A673 (cell line): Measurements from ENCODE around the gene UMODL1. TPM values are rescaled to one million over a fixed set of nuclear protein-coding genes. Genes with fewer than 3 reads are reported as not detected.

Source experiments
- BruUV-seq: library from RNA; stranded (reverse); fragments of 400-500 nt; replicated peaks from 2 replicates; lab custom pipeline; 2021; lab: Mats Ljungman, UMichigan
- CTCF ChIA-PET: fragments of 300-600 bp; sonication (Branson Sonifier 250); formaldehyde crosslinking; loops from one replicate; lab custom pipeline; 2022; ENCODE audit warnings: antibody characterized with exemption; lab: Charles Lee
- POLR2A ChIA-PET: fragments of 300-600 bp; sonication (Branson Sonifier 250); formaldehyde crosslinking; loops from one replicate; lab custom pipeline; 2022; ENCODE audit warnings: antibody characterized with exemption; ENCODE audit not compliant: low non-redundant PET; lab: Charles Lee
- DNase-seq: peaks from one replicate; pipeline ENCODE4 v3.0.0-alpha.2; 2015; ENCODE audit warnings: low spot score
- H3K27ac ChIP-seq: fragments of 200-600 bp; sonication (generic); 2 replicates; pipeline ENCODE4 v1.5.1; 2016; ENCODE audit warnings: mixed run types, low read depth, mild to moderate bottlenecking, mixed read lengths, antibody characterized with exemption, low read length; ENCODE audit not compliant: poor library complexity, severe bottlenecking
- H3K27me3 ChIP-seq: fragments of 200-600 bp; sonication (generic); replicated peaks from 2 replicates; pipeline ENCODE4 v1.6.1; 2017; ENCODE audit warnings: mixed run types, low read depth, mild to moderate bottlenecking, mixed read lengths, antibody characterized with exemption, low read length; ENCODE audit not compliant: insufficient read depth, poor library complexity
- H3K36me3 ChIP-seq: fragments of 200-600 bp; sonication (generic); 2 replicates; pipeline ENCODE4 v1.6.1; 2016; ENCODE audit warnings: mixed run types, mild to moderate bottlenecking, mixed read lengths, antibody characterized with exemption, low read length; ENCODE audit not compliant: insufficient read depth, poor library complexity, severe bottlenecking
- H3K4me1 ChIP-seq: fragments of 200-600 bp; sonication (generic); 2 replicates; pipeline ENCODE4 v1.6.1; 2017; ENCODE audit warnings: mixed run types, mild to moderate bottlenecking, mixed read lengths, antibody characterized with exemption, low read length; ENCODE audit not compliant: insufficient read depth, poor library complexity, severe bottlenecking
- H3K4me3 ChIP-seq: fragments of 200-600 bp; sonication (generic); 2 replicates; pipeline ENCODE4 v1.5.1; 2016; ENCODE audit warnings: low read depth, mixed run types, mild to moderate bottlenecking, mixed read lengths, low read length; ENCODE audit not compliant: poor library complexity, severe bottlenecking
- H3K9me3 ChIP-seq: fragments of 200-600 bp; sonication (generic); 2 replicates; pipeline ENCODE4 v1.6.1; 2016; ENCODE audit warnings: mixed run types, low read depth, mild to moderate bottlenecking, mixed read lengths, antibody characterized with exemption, low read length; ENCODE audit not compliant: poor library complexity, severe bottlenecking
- EZH2 ChIP-seq: fragments of 200-600 bp; sonication (generic); IDR thresholded peaks from 2 replicates; pipeline ENCODE4 v1.6.1; 2017; ENCODE audit warnings: borderline replicate concordance, low read depth, mild to moderate bottlenecking, mixed read lengths, antibody characterized with exemption, low read length; ENCODE audit not compliant: poor library complexity, severe bottlenecking
- intact Hi-C: fragments of 100-400 bp; cut with micrococcal nuclease; formaldehyde crosslinking; loops from one replicate; pipeline ENCODE4 v1.10.0; 2022; ENCODE audit not compliant: unreplicated experiment
- total RNA-seq: library from RNA; stranded (reverse); gene quantifications from 2 replicates; pipeline ENCODE4 v1.2.3, GENCODE V29; 2021
- TF ChIP-seq, protein P1 (sequence below): fragments of 300-800, 200-600 bp; sonication (generic); conservative IDR thresholded peaks from 2 replicates; pipeline ENCODE4 v1.5.1; 2017; ENCODE audit warnings: low read depth, mild to moderate bottlenecking, antibody characterized with exemption, low read length, moderate library complexity, mixed read lengths

UMODL1 gene
- total RNA-seq, 1 experiment from 2014 or later: not detected

DNA sequence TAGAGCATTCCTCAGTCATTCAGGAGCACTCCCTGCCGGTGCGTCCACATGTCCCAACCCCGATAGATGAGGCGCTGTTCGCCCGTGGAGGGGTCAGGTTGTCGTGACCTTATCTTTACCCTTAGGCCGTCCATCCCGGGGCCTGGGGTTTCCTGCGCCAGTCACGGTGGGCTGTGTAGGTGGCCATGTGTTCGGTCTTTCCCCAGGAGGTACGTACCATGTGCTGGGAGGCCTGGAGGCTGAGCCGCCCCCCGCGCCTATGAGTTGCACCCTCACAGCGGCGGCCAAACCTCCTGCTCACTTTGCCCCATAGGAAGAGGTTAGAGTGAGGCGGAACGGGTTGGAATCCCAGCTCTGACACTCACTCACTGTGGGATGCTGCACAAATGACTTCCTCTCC, 35.3 kb downstream of the UMODL1 start:
- CTCF ChIA-PET: no interaction called here
- no TSS peak for BruUV-seq
- DNase-seq: no peak

DNA sequence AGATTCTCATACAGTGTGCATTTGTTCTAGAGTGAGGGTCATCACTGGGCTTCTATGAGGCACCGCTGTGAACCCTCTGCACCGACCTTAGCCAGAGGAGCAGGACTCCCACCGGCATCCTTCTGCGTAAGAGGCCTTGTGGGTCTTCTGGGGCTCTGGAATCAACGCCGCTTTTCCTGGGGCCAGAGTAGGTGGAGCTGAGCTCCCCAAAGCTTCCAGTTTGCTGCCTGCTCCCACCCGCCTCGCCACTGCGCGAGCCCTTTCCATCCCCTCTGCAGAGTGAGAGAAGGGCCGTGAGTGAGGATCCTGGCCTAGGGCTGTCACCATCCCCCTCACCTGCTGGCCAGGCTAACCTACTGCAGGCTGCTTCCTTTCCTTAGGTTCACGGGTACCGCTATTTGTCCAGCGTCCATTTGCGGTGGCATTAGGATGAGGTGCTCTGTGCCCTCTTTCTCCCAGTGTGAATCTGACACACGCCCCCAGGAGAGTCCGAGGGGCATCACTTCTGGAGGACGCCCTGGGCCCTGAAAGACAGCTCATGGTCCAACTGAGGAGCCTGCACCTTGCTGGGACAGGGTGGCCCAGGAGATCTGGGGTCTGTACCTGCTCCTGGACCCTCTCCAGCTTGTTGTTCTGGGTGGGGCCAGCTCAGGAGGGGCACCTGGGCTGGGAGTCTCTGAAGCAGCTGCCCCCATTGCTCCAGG, 36.2 kb downstream of the UMODL1 start:
- Histone ChIP-seq H3K27ac (no peak overlapping the region), H3K4me1 (no peaks in the 10 kb centered on the region), H3K27me3 (no peaks in the 10 kb centered on the region), H3K36me3 (no peaks in the 10 kb centered on the region), H3K4me3 (no peak overlapping the region), H3K9me3 (no peaks in the 10 kb centered on the region)
- no peak for DNase-seq
- no TSS peak for BruUV-seq
- ChIA-PET POLR2A (no interaction called here), CTCF (interaction anchor here (1.0 to 1.8 kb wide), 4 partner anchors 10 to 495 kb away, joined by 3 to 8 read pairs (median 7); no protein-coding TSS in a partner anchor)
- TF ChIP-seq, protein P1, sequence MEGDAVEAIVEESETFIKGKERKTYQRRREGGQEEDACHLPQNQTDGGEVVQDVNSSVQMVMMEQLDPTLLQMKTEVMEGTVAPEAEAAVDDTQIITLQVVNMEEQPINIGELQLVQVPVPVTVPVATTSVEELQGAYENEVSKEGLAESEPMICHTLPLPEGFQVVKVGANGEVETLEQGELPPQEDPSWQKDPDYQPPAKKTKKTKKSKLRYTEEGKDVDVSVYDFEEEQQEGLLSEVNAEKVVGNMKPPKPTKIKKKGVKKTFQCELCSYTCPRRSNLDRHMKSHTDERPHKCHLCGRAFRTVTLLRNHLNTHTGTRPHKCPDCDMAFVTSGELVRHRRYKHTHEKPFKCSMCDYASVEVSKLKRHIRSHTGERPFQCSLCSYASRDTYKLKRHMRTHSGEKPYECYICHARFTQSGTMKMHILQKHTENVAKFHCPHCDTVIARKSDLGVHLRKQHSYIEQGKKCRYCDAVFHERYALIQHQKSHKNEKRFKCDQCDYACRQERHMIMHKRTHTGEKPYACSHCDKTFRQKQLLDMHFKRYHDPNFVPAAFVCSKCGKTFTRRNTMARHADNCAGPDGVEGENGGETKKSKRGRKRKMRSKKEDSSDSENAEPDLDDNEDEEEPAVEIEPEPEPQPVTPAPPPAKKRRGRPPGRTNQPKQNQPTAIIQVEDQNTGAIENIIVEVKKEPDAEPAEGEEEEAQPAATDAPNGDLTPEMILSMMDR: no peak
- TF ChIP-seq EZH2: no peak
- intact Hi-C loops: no loop called here

More for the DNA sequence above, 35.3 kb downstream of the UMODL1 start:
- TF ChIP-seq EZH2: no peak
- TF ChIP-seq, protein P1: no peak
- H3K4me3 ChIP-seq: no peak overlapping the region
- POLR2A ChIA-PET: no interaction called here
- H3K27ac ChIP-seq: no peak overlapping the region
- H3K4me1 ChIP-seq: no peaks in the 10 kb centered on the region
- H3K27me3 ChIP-seq: no peaks in the 10 kb centered on the region
- intact Hi-C loops: no loop called here
- H3K9me3 ChIP-seq: no peaks in the 10 kb centered on the region
- no peaks in the 10 kb centered on the region for H3K36me3 ChIP-seq

DNA sequence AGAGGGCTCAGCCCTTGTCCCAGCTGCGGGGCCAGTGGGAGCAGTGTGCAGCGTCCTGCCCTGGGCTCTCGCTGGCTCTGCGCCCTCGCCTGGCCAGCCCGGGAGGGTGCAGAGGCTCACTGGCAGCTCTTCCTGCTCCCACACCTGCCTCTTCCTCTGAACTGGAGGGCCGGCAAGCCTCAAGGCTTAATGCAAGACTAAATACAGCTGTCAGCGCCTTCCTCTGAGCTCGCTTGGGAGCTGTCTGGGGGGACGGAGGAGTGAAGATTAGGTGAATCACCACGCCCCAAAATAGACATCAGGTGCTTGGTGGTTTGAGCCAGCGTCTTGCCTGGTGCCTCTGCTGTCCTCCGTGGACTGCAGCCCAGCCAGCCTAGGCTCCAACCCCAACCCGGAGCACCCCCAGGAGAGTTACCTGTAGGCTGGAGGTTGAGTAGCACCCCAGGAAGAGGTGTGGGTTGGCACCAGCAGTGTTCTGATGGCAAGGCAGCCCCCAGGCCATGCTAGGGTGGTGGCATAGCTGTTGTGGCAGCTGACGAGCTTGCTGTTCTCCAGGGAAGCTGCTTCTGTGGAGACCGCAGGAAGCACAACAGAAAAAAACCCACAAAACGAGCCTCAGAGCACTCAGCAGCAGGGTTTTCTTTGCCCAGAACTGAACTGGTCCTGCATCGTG, 36.9 kb downstream of the UMODL1 start:
- Histone ChIP-seq H3K27me3 (no peaks in the 10 kb centered on the region), H3K4me3 (no peak overlapping the region), H3K9me3 (no peaks in the 10 kb centered on the region), H3K27ac (no peak overlapping the region), H3K4me1 (peaks cover 4% of the 10 kb centered on the region), H3K36me3 (no peaks in the 10 kb centered on the region)
- intact Hi-C loops: no loop called here
- DNase-seq: peak; percentile 61
- TF ChIP-seq, protein P1: peak; percentile 75
- no peak for TF ChIP-seq EZH2
- ChIA-PET CTCF (interaction anchor here (1.0 to 1.8 kb wide), 4 partner anchors 9 to 496 kb away, joined by 3 to 8 read pairs (median 7); no protein-coding TSS in a partner anchor), POLR2A (no interaction called here)
- BruUV-seq: no TSS peak
